WTC11 (cell line): ENCODE results near the gene CRIP2. TPM values are rescaled to one million over a fixed set of nuclear protein-coding genes. Genes with fewer than 3 reads are reported as not detected.
A peak's percentile ranks its signal among the peaks of the same experiment; 100 is the strongest.

ENCODE experiments used
- ATAC-seq: fragments of 200-7000 bp; cut with Tn5 transposase; 2 replicates; pipeline ENCODE4 v1.10.0; 2021; ENCODE audit warnings: mild to moderate bottlenecking, moderate library complexity
- CTCF ChIA-PET: fragments of 300-600 bp; sonication (Branson Sonifier 250); formaldehyde crosslinking; loops from one replicate; lab custom pipeline; 2021; ENCODE audit warnings: antibody characterized with exemption; lab: Charles Lee
- POLR2A ChIA-PET: fragments of 350-600 bp; sonication (Branson Sonifier 250); formaldehyde crosslinking; loops from one replicate; lab custom pipeline; 2021; ENCODE audit warnings: antibody characterized with exemption; lab: Charles Lee
- DNase-seq: peaks from one replicate; pipeline ENCODE4 v3.0.0; 2021; ENCODE audit warnings: low spot score
- H3K27ac Mint-ChIP-seq: 2 replicates; pipeline ENCODE4 v1.8.0; 2021; ENCODE audit warnings: mixed read lengths
- H3K27me3 Mint-ChIP-seq: 2 replicates; pipeline ENCODE4 v1.8.0; 2021; ENCODE audit warnings: low read depth, mild to moderate bottlenecking, moderate library complexity, mixed read lengths
- H3K36me3 Mint-ChIP-seq: 2 replicates; pipeline ENCODE4 v1.8.0; 2021; ENCODE audit warnings: mixed read lengths
- H3K4me1 Mint-ChIP-seq: 2 replicates; pipeline ENCODE4 v1.8.0; 2022; ENCODE audit warnings: mixed read lengths
- H3K4me3 Mint-ChIP-seq: 2 replicates; pipeline ENCODE4 v1.8.0; 2021; ENCODE audit warnings: mild to moderate bottlenecking, moderate library complexity, mixed read lengths
- H3K9me3 Mint-ChIP-seq: 2 replicates; pipeline ENCODE4 v1.8.0; 2021; ENCODE audit warnings: mixed read lengths
- AFF4 ChIP-seq: sonication (generic); formaldehyde crosslinking; IDR thresholded peaks from 2 replicates; pipeline ENCODE4 v1.8.1; 2023; ENCODE audit warnings: mild to moderate bottlenecking, missing genetic modification reagents, borderline replicate concordance
- CBFB ChIP-seq: sonication (generic); formaldehyde crosslinking; IDR thresholded peaks from 2 replicates; pipeline ENCODE4 v1.8.1; 2022; ENCODE audit warnings: mild to moderate bottlenecking, low read depth, missing genetic modification reagents
- CTCF ChIP-seq: fragments of 200-600 bp; IDR thresholded peaks from 2 replicates; pipeline ENCODE4 v1.8.0; 2022; ENCODE audit warnings: antibody characterized with exemption
- EMX1 ChIP-seq: fragments of 250-450 bp; sonication (Bioruptor Pico); IDR thresholded peaks from 2 replicates; pipeline ENCODE4 v1.8.0; 2021; ENCODE audit warnings: mild to moderate bottlenecking
- FOXJ3 ChIP-seq: sonication (generic); formaldehyde crosslinking; IDR thresholded peaks from 2 replicates; pipeline ENCODE4 v1.9.0; 2021; ENCODE audit warnings: missing genetic modification reagents, mild to moderate bottlenecking, borderline replicate concordance
- FOXK1 ChIP-seq: sonication (generic); formaldehyde crosslinking; IDR thresholded peaks from 2 replicates; pipeline ENCODE4 v1.8.0; 2022; ENCODE audit warnings: mild to moderate bottlenecking, moderate library complexity, missing genetic modification reagents
- HMGA2 ChIP-seq: fragments of 250-450 bp; sonication (Bioruptor Pico); IDR thresholded peaks from 2 replicates; pipeline ENCODE4 v1.4.0; 2021; ENCODE audit warnings: mild to moderate bottlenecking, moderate library complexity
- IRF1 ChIP-seq: sonication (generic); formaldehyde crosslinking; IDR thresholded peaks from 2 replicates; pipeline ENCODE4 v1.8.0; 2023; ENCODE audit warnings: missing genetic modification reagents
- JUN ChIP-seq: sonication (generic); formaldehyde crosslinking; IDR thresholded peaks from 2 replicates; pipeline ENCODE4 v1.8.0; 2023; ENCODE audit warnings: mild to moderate bottlenecking, missing genetic modification reagents
- RELA ChIP-seq: sonication (generic); formaldehyde crosslinking; IDR thresholded peaks from 2 replicates; pipeline ENCODE4 v1.8.1; 2022; ENCODE audit warnings: missing genetic modification reagents, mild to moderate bottlenecking, borderline replicate concordance
- RORB ChIP-seq: fragments of 250-450 bp; sonication (Bioruptor Pico); IDR thresholded peaks from 2 replicates; pipeline ENCODE4 v1.9.0; 2021; ENCODE audit warnings: mild to moderate bottlenecking
- STAT6 ChIP-seq: sonication (generic); formaldehyde crosslinking; conservative IDR thresholded peaks from 2 replicates; pipeline ENCODE4 v1.8.1; 2023; ENCODE audit warnings: mild to moderate bottlenecking, low read depth, missing genetic modification reagents, moderate library complexity
- TEAD4 ChIP-seq: sonication (generic); formaldehyde crosslinking; IDR thresholded peaks from 2 replicates; pipeline ENCODE4 v1.8.0; 2022; ENCODE audit warnings: mild to moderate bottlenecking, missing genetic modification reagents
- ZNF219 ChIP-seq: sonication (generic); formaldehyde crosslinking; IDR thresholded peaks from 2 replicates; pipeline ENCODE4 v1.8.0; 2023; ENCODE audit warnings: missing genetic modification reagents, mild to moderate bottlenecking, borderline replicate concordance
- ZNF423 ChIP-seq: fragments of 250-450 bp; sonication (Bioruptor Pico); IDR thresholded peaks from 2 replicates; pipeline ENCODE4 v2.1.2; 2022; ENCODE audit warnings: mild to moderate bottlenecking, moderate library complexity
- total RNA-seq: library from RNA; stranded (reverse); gene quantifications from 3 replicates; pipeline ENCODE4 v1.2.3, GENCODE V29; 2021
- TF ChIP-seq, protein P1 (sequence below): fragments of 250-450 bp; sonication (Bioruptor Pico); IDR thresholded peaks from 2 replicates; pipeline ENCODE4 v1.9.0; 2021; ENCODE audit warnings: mild to moderate bottlenecking

CRIP2 gene
- total RNA-seq, 1 experiment from 2014 or later, result 5.4 TPM

GRCh38 chr14:105498430-105499255 lies 24.0 kb downstream of the CRIP2 start:
- no peak for DNase-seq
- TF ChIP-seq EMX1 (CRISPR knock-in tag) (no peak), HMGA2 (CRISPR knock-in tag) (no peak)
- no peak overlapping the region for H3K4me3 Mint-ChIP-seq
- CTCF ChIA-PET, result interaction anchor here (1.0 to 2.1 kb wide), 2 partner anchors 8 to 18 kb away, joined by 4 to 7 read pairs; no protein-coding TSS in a partner anchor
- no peaks in the 10 kb centered on the region; the same call in 1 of the 2 replicates for H3K27me3 Mint-ChIP-seq
- POLR2A ChIA-PET, result no interaction called here
- H3K36me3 Mint-ChIP-seq, result no peaks in the 10 kb centered on the region
- ATAC-seq, result no peak
- H3K27ac Mint-ChIP-seq, result no peak overlapping the region
- H3K4me1 Mint-ChIP-seq, result no peaks in the 10 kb centered on the region
- no peaks in the 10 kb centered on the region for H3K9me3 Mint-ChIP-seq

- Mint-ChIP-seq H3K27ac (no peak overlapping the region), H3K4me1 (no peaks in the 10 kb centered on the region), H3K4me3 (no peak overlapping the region), H3K36me3 (no peaks in the 10 kb centered on the region), H3K27me3 (no peaks in the 10 kb centered on the region; the same call in 1 of the 2 replicates), H3K9me3 (no peaks in the 10 kb centered on the region)
- ATAC-seq (peak; percentile 14; the same call in 1 of the 2 replicates), DNase-seq (no peak)
- POLR2A ChIA-PET, result no interaction called here
- CTCF ChIA-PET, result interaction anchor here (1.0 to 2.1 kb wide), 2 partner anchors 9 to 19 kb away, joined by 4 to 7 read pairs; no protein-coding TSS in a partner anchor
- peak; percentile 41; the same call in 1 of the 2 replicates for TF ChIP-seq ZNF423 (CRISPR knock-in tag)
- TF ChIP-seq, protein P1, sequence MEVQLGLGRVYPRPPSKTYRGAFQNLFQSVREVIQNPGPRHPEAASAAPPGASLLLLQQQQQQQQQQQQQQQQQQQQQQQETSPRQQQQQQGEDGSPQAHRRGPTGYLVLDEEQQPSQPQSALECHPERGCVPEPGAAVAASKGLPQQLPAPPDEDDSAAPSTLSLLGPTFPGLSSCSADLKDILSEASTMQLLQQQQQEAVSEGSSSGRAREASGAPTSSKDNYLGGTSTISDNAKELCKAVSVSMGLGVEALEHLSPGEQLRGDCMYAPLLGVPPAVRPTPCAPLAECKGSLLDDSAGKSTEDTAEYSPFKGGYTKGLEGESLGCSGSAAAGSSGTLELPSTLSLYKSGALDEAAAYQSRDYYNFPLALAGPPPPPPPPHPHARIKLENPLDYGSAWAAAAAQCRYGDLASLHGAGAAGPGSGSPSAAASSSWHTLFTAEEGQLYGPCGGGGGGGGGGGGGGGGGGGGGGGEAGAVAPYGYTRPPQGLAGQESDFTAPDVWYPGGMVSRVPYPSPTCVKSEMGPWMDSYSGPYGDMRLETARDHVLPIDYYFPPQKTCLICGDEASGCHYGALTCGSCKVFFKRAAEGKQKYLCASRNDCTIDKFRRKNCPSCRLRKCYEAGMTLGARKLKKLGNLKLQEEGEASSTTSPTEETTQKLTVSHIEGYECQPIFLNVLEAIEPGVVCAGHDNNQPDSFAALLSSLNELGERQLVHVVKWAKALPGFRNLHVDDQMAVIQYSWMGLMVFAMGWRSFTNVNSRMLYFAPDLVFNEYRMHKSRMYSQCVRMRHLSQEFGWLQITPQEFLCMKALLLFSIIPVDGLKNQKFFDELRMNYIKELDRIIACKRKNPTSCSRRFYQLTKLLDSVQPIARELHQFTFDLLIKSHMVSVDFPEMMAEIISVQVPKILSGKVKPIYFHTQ (CRISPR knock-in tag), result no peak
Measured at GRCh38 chr14:105499256-105500035, 24.8 kb downstream of the CRIP2 start.

DNA sequence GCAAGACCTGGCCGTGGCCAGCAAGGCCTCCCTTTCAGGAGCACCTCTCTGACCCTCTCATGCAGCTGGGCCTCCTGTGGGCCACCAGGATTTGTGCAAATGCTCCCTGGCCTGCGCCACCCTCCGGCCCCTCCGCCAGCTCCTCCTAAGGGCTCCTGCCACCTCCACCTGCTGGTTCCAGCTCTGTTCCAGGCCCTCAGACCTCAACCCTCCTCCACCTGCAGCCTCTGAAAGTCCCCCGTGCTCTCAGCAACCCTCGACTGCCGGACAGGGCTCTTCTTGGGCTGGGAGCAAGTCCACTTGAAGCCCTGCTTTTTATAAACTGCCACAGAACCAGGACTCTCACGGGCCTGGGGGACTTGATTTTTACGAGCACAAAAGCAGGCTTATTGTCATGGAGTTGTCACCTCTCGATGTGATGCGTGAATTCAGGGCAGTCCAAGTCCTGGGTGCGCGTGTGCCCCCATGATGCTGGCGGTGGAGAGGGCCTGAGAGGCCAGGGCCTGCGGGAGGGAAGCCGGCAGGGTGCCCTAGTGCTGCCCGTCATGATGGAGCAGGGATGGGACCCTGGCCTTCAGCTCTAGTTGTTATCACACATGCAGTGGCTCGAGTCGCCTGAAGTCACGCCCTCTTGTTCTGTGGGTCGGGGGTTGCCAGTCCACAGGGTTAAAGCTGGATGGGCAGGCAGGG lies 25.6 kb downstream of the CRIP2 start:
- ChIA-PET CTCF (interaction anchor here (0.7 kb wide), 1 partner anchor 28 kb away, joined by 3 read pairs; no protein-coding TSS in a partner anchor), POLR2A (no interaction called here)
- Mint-ChIP-seq H3K36me3 (no peaks in the 10 kb centered on the region), H3K27ac (no peak overlapping the region), H3K27me3 (no peaks in the 10 kb centered on the region; the same call in 1 of the 2 replicates), H3K4me1 (no peaks in the 10 kb centered on the region), H3K4me3 (no peak overlapping the region), H3K9me3 (no peaks in the 10 kb centered on the region)
- ATAC-seq, result no peak
- DNase-seq, result no peak
- TF ChIP-seq HMGA2 (CRISPR knock-in tag) (no peak), TEAD4 (CRISPR knock-in tag) (no peak), RELA (CRISPR knock-in tag) (no peak), IRF1 (CRISPR knock-in tag) (no peak), RORB (CRISPR knock-in tag) (no peak), STAT6 (CRISPR knock-in tag) (no peak), CBFB (CRISPR knock-in tag) (no peak), JUN (CRISPR knock-in tag) (no peak), CTCF (no peak), FOXK1 (CRISPR knock-in tag) (no peak), AFF4 (no peak), ZNF219 (no peak), FOXJ3 (no peak)
